SK-N-SH treated with all-trans-retinoic acid at 6 μM for 48 hours (cell line): ENCODE measurements around the gene TPRG1.

ENCODE experiments used
- ATAC-seq: fragments of 200-7000 bp; cut with Tn5 transposase; 3 replicates; pipeline ENCODE4 v1.9.1; 2020; ENCODE audit warnings: mild to moderate bottlenecking, moderate library complexity
- ARNTL ChIP-seq: fragments of 450-650 bp; formaldehyde crosslinking; IDR thresholded peaks from 2 replicates; pipeline ENCODE4 v1.5.0; 2020; ENCODE audit warnings: low read depth, mild to moderate bottlenecking, moderate library complexity, borderline replicate concordance
- BACH2 ChIP-seq: fragments of 250-450 bp; sonication (Bioruptor Pico); IDR thresholded peaks from 2 replicates; pipeline ENCODE4 v1.9.0; 2021; ENCODE audit warnings: mild to moderate bottlenecking, borderline replicate concordance
- CSDC2 ChIP-seq: fragments of 250-450 bp; sonication (Bioruptor Pico); IDR thresholded peaks from 2 replicates; pipeline ENCODE4 v1.5.0; 2020; ENCODE audit warnings: mild to moderate bottlenecking, moderate library complexity
- ESRRG ChIP-seq: fragments of 250-450 bp; sonication (Bioruptor Pico); IDR thresholded peaks from 2 replicates; pipeline ENCODE4 v1.6.1; 2021; ENCODE audit warnings: mild to moderate bottlenecking
- GLIS3 ChIP-seq: fragments of 250-450 bp; sonication (Bioruptor Pico); IDR thresholded peaks from 2 replicates; pipeline ENCODE4 v1.5.0; 2020; ENCODE audit warnings: mild to moderate bottlenecking, moderate library complexity
- ISL1 ChIP-seq: fragments of 250-450 bp; sonication (Bioruptor Pico); IDR thresholded peaks from 2 replicates; pipeline ENCODE4 v2.1.2; 2022; ENCODE audit warnings: mild to moderate bottlenecking, moderate library complexity
- SNAI2 ChIP-seq: fragments of 250-450 bp; sonication (Bioruptor Pico); IDR thresholded peaks from 2 replicates; pipeline ENCODE4 v1.5.0; 2020; ENCODE audit warnings: mild to moderate bottlenecking, moderate library complexity
- TOX ChIP-seq: fragments of 250-450 bp; sonication (Bioruptor Pico); IDR thresholded peaks from 2 replicates; pipeline ENCODE4 v1.8.0; 2021; ENCODE audit warnings: mild to moderate bottlenecking, moderate library complexity, borderline replicate concordance
- TSHZ2 ChIP-seq: fragments of 250-450 bp; sonication (Bioruptor Pico); IDR thresholded peaks from 2 replicates; pipeline ENCODE4 v1.5.0; 2020; ENCODE audit warnings: mild to moderate bottlenecking, moderate library complexity
- ZC3H10 ChIP-seq: fragments of 250-450 bp; sonication (Bioruptor Pico); IDR thresholded peaks from 2 replicates; pipeline ENCODE4 v1.5.1; 2021; ENCODE audit warnings: mild to moderate bottlenecking, moderate library complexity
- ZFP3 ChIP-seq: fragments of 250-450 bp; sonication (Bioruptor Pico); IDR thresholded peaks from 2 replicates; pipeline ENCODE4 v1.5.0; 2020; ENCODE audit warnings: mild to moderate bottlenecking, moderate library complexity
- ZNF70 ChIP-seq: fragments of 450-650 bp; formaldehyde crosslinking; IDR thresholded peaks from 2 replicates; pipeline ENCODE4 v1.5.0; 2020; ENCODE audit warnings: mild to moderate bottlenecking, moderate library complexity
- TF ChIP-seq, protein P1 (sequence below): fragments of 250-450 bp; sonication (Bioruptor Pico); IDR thresholded peaks from 2 replicates; pipeline ENCODE4 v1.5.1; 2020; ENCODE audit warnings: low read depth, mild to moderate bottlenecking, moderate library complexity
- TF ChIP-seq, protein P2 (sequence below): fragments of 250-450 bp; sonication (Bioruptor Pico); IDR thresholded peaks from 2 replicates; pipeline ENCODE4 v1.8.0; 2020; ENCODE audit warnings: mild to moderate bottlenecking, moderate library complexity, borderline replicate concordance
- TF ChIP-seq, protein P3 (sequence below): fragments of 250-450 bp; sonication (Bioruptor Pico); IDR thresholded peaks from 2 replicates; pipeline ENCODE4 v1.8.0; 2021; ENCODE audit warnings: low read depth, mild to moderate bottlenecking, moderate library complexity, borderline replicate concordance
- TF ChIP-seq, protein P4 (sequence below): fragments of 250-450 bp; sonication (Bioruptor Pico); IDR thresholded peaks from 2 replicates; pipeline ENCODE4 v1.5.1; 2021; ENCODE audit warnings: mild to moderate bottlenecking, moderate library complexity

TPRG1 gene

DNA sequence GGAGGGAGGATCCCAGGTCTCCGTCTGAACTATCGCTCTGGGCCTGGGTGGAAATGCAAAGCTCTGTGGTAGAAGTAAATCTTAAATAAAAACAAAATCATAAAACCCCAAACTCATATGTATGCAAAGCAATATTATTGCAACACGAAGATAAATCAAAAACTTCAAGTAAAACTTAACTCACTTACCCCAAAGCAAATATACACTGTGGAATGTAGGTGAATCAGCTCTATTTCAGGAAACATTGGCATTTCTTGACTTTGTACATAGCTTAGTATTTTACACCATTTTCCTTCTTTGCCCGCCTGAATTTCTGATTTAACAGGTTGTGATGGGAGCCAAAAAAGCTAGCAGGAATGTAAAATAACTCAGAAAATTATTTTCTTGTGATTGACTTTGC lies 126.2 kb downstream of the TPRG1 start (continued):
- TF ChIP-seq, protein P1, sequence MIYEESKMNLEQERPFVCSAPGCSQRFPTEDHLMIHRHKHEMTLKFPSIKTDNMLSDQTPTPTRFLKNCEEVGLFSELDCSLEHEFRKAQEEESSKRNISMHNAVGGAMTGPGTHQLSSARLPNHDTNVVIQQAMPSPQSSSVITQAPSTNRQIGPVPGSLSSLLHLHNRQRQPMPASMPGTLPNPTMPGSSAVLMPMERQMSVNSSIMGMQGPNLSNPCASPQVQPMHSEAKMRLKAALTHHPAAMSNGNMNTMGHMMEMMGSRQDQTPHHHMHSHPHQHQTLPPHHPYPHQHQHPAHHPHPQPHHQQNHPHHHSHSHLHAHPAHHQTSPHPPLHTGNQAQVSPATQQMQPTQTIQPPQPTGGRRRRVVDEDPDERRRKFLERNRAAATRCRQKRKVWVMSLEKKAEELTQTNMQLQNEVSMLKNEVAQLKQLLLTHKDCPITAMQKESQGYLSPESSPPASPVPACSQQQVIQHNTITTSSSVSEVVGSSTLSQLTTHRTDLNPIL (CRISPR knock-in tag), result no peak
- TF ChIP-seq, protein P2, sequence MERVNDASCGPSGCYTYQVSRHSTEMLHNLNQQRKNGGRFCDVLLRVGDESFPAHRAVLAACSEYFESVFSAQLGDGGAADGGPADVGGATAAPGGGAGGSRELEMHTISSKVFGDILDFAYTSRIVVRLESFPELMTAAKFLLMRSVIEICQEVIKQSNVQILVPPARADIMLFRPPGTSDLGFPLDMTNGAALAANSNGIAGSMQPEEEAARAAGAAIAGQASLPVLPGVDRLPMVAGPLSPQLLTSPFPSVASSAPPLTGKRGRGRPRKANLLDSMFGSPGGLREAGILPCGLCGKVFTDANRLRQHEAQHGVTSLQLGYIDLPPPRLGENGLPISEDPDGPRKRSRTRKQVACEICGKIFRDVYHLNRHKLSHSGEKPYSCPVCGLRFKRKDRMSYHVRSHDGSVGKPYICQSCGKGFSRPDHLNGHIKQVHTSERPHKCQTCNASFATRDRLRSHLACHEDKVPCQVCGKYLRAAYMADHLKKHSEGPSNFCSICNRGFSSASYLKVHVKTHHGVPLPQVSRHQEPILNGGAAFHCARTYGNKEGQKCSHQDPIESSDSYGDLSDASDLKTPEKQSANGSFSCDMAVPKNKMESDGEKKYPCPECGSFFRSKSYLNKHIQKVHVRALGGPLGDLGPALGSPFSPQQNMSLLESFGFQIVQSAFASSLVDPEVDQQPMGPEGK (CRISPR knock-in tag), result no peak
- TF ChIP-seq ESRRG (CRISPR knock-in tag) (no peak), BACH2 (no peak)

GRCh38 chr3:189298469-189299375 lies 127.0 kb downstream of the TPRG1 start:
- ATAC-seq, result no peak
- TF ChIP-seq ESRRG (CRISPR knock-in tag), result no peak
- TF ChIP-seq CSDC2 (CRISPR knock-in tag), result no peak
- TF ChIP-seq ZFP3 (CRISPR knock-in tag), result no peak
- TF ChIP-seq, protein P3, sequence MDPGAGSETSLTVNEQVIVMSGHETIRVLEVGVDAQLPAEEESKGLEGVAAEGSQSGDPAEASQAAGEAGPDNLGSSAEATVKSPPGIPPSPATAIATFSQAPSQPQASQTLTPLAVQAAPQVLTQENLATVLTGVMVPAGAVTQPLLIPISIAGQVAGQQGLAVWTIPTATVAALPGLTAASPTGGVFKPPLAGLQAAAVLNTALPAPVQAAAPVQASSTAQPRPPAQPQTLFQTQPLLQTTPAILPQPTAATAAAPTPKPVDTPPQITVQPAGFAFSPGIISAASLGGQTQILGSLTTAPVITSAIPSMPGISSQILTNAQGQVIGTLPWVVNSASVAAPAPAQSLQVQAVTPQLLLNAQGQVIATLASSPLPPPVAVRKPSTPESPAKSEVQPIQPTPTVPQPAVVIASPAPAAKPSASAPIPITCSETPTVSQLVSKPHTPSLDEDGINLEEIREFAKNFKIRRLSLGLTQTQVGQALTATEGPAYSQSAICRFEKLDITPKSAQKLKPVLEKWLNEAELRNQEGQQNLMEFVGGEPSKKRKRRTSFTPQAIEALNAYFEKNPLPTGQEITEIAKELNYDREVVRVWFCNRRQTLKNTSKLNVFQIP (CRISPR knock-in tag), result no peak
- no peak for TF ChIP-seq ISL1 (CRISPR knock-in tag)
- TF ChIP-seq, protein P1 (CRISPR knock-in tag), result no peak
- TF ChIP-seq TSHZ2 (CRISPR knock-in tag), result no peak
- TF ChIP-seq, protein P4, sequence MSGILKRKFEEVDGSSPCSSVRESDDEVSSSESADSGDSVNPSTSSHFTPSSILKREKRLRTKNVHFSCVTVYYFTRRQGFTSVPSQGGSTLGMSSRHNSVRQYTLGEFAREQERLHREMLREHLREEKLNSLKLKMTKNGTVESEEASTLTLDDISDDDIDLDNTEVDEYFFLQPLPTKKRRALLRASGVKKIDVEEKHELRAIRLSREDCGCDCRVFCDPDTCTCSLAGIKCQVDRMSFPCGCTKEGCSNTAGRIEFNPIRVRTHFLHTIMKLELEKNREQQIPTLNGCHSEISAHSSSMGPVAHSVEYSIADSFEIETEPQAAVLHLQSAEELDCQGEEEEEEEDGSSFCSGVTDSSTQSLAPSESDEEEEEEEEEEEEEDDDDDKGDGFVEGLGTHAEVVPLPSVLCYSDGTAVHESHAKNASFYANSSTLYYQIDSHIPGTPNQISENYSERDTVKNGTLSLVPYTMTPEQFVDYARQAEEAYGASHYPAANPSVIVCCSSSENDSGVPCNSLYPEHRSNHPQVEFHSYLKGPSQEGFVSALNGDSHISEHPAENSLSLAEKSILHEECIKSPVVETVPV, result no peak
- TF ChIP-seq ARNTL (CRISPR knock-in tag), result no peak
- TF ChIP-seq SNAI2 (CRISPR knock-in tag), result no peak
- TF ChIP-seq BACH2, result no peak
- TF ChIP-seq, protein P2 (CRISPR knock-in tag), result no peak
- TF ChIP-seq, all 23 proteins: peak for 0

DNA sequence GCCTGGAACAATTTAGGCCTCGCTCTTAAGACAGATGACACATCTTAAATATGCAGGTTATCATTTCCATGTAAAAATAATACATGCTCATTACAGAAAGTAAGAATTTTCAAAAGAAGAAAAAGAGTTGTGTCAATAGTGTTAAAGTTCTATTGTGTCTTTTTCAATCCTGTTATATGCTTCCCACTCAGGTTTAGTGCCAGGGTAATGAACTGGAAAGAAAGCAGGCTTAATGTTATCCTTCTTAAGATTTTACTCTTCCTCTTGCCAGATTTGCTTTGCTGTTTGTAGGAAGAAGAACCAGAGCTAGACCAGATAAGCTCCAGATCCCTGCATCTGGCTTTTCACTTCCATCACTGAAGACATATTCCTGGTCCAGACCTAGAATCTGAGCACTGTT lies 128.6 kb downstream of the TPRG1 start:
- no peak for ATAC-seq
- no peak for TF ChIP-seq GLIS3 (CRISPR knock-in tag)
- TF ChIP-seq, protein P4, result no peak
- no peak for TF ChIP-seq ZNF70
- TF ChIP-seq BACH2, result no peak
- no peak for TF ChIP-seq CSDC2 (CRISPR knock-in tag)
- TF ChIP-seq ZC3H10 (CRISPR knock-in tag), result no peak
- no peak for TF ChIP-seq TOX (CRISPR knock-in tag)
- no peak for TF ChIP-seq TSHZ2 (CRISPR knock-in tag)
